Activated CD8-positive, alpha-beta memory T cell treated with anti-CD3 and anti-CD28 coated beads, Interleukin-2, amount 50 U/mL, for 1 hour (primary cell): ENCODE data around the gene MAP3K2.
"Not testable (repeated sequence)": the region's sequence is repeated elsewhere in the genome, so short reads cannot be mapped to it uniquely, and the experiment has no call there.

Experiments used
- DNase-seq: peaks from one replicate; pipeline ENCODE4 v3.0.0-alpha.2; 2020; ENCODE audit errors: extremely low read depth

MAP3K2 gene

GRCh38 chr2:127421116-127421800 is 33.5 kb upstream of the MAP3K2 start:
- no peak for DNase-seq

GRCh38 chr2:127420039-127420864 is 32.5 kb upstream of the MAP3K2 start:
- no peak for DNase-seq

DNA sequence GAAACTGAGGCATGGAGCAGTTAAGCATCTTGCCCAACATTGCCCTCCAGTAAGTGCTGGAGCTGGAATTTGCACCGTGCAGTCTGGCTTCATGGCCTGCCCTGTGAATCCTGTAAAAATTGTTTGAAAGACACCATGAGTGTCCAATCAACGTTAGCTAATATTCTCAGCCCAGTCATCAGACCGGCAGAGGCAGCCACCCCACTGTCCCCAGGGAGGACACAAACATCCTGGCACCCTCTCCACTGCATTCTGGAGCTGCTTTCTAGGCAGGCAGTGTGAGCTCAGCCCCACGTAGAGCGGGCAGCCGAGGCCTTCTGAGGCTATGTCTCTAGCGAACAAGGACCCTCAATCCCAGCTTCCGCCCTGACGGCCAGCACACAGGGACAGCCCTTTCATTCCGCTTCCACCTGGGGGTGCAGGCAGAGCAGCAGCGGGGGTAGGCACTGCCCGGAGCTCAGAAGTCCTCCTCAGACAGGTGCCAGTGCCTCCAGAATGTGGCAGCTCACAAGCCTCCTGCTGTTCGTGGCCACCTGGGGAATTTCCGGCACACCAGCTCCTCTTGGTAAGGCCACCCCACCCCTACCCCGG is 31.8 kb upstream of the MAP3K2 start:
- no peak for DNase-seq

- DNase-seq, result no peak
Measured at GRCh38 chr2:127419112-127419430, 31.3 kb upstream of the MAP3K2 start.

GRCh38 chr2:127418300-127419111 is 30.7 kb upstream of the MAP3K2 start, which contains the start of gene PROC:
TSS of gene PROC (plus strand) at chr2:127418427. CDS start at chr2:127419943, 1,516 bp downstream.
- no peak for DNase-seq

DNA sequence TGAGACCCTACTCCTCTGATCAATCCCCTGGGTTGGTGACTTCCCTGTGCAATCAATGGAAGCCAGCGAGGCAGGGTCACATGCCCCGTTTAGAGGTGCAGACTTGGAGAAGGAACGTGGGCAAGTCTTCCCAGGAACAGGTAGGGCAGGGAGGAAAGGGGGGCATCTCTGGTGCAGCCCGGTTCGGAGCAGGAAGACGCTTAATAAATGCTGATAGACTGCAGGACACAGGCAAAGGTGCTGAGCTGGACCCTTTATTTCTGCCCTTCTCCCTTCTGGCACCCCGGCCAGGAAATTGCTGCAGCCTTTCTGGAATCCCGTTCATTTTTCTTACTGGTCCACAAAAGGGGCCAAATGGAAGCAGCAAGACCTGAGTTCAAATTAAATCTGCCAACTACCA is 29.6 kb upstream of the MAP3K2 start:
- no peak for DNase-seq

DNA sequence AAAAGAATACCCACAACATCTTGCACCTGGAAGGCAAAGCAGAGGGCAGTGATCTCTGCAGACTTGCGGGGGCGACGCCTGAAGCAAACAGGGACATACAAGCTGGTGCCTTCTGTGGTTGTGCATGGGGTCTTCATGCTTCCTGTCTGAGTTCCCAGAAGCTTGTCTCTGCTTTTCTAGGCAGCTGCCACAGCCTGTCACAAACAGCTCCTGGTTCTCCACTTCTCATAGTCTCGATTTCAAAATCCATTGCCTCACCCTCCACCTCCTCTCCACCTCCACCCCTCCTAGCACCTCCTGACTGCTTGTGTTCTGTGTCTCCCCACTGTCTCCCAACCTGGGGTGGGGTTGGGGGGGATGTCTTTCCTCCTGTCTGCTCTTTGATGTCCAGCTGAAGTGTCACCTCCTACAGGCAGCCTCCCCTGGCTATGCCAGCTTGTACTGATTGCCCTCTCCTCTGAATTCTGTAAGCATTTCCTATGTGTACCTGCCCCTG is 28.8 kb upstream of the MAP3K2 start:
- DNase-seq, result no peak

GRCh38 chr2:127415593-127416505 is 28.1 kb upstream of the MAP3K2 start:
- peak; percentile 70 for DNase-seq

- no peak for DNase-seq
Measured at GRCh38 chr2:127414638-127415592, 27.1 kb upstream of the MAP3K2 start.

- no peak for DNase-seq
Measured at GRCh38 chr2:127413782-127414637, 26.2 kb upstream of the MAP3K2 start.

- DNase-seq, result no peak
Measured at GRCh38 chr2:127413200-127413599, 25.4 kb upstream of the MAP3K2 start.

- no peak for DNase-seq
Measured at GRCh38 chr2:127411653-127412369, 24.0 kb upstream of the MAP3K2 start.

DNA sequence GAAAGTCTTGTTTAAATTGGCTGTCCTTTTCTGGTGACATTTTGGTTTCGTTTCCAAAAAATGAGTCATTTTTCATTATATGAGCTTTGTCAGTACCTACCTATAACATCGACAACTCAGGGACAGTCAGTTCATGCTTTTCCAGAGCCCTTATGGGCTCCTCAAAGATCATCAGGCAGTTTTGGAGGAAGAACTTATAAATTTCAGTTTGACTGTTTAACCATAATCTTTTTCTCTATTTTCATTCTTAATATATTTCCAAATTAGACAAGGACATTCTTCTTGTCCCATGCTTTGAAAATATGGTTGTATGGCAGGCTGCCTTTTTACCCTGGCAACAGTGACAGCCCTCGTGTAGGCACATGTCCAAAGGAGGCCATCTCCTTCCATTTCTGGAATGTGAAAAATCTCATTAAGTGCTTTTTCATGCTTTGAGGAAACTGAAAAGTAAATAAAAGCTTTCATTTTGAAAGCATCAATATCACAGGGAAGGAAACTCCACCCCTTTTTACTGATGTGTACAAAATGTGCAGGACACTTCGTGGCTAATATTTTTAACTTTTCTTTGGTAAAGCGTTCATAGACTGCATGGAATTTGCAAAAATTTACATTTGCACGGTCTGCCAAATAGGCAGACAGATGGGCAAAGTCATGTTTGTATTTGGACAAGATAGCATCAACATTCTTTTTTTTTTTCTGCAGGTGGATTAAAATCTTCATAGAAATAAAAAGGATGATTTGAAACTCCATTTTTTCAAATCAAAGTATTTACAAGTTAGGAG is 23.3 kb upstream of the MAP3K2 start:
- DNase-seq, result no peak

DNA sequence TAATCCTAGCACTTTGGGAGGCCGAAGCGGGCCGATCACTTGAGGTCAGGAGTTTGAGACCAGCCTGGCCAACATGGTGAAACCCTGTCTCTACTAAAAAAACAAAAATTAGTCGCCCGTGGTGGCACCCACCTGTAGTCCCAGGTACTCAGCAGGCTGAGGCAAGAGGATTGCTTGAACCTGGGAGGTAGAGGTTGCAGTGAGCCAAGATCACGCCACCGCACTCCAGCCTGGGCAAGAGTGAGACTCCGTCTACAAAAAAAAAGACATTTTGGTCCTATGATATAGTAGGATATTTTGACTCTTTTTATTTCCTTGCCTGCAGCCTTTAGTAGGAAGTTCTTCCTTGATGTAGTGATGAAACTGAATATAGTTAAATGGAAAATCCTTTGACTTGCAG is 21.9 kb upstream of the MAP3K2 start:
- DNase-seq, result not testable (repeated sequence)

DNA sequence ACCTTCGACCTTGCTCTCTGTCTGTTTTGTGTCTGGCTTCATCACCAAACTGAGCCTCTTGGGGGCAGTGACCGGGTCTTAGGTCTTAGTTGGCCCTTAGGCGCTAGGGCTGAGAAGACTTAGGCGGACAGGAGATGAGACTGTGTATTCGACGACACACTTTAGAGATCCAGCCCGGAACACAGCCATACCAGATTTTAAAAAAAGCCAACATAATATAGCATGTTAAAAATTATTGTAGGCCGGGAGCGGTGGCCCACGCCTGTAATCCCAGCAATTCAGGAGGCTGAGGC is 21.0 kb upstream of the MAP3K2 start:
- no peak for DNase-seq

DNA sequence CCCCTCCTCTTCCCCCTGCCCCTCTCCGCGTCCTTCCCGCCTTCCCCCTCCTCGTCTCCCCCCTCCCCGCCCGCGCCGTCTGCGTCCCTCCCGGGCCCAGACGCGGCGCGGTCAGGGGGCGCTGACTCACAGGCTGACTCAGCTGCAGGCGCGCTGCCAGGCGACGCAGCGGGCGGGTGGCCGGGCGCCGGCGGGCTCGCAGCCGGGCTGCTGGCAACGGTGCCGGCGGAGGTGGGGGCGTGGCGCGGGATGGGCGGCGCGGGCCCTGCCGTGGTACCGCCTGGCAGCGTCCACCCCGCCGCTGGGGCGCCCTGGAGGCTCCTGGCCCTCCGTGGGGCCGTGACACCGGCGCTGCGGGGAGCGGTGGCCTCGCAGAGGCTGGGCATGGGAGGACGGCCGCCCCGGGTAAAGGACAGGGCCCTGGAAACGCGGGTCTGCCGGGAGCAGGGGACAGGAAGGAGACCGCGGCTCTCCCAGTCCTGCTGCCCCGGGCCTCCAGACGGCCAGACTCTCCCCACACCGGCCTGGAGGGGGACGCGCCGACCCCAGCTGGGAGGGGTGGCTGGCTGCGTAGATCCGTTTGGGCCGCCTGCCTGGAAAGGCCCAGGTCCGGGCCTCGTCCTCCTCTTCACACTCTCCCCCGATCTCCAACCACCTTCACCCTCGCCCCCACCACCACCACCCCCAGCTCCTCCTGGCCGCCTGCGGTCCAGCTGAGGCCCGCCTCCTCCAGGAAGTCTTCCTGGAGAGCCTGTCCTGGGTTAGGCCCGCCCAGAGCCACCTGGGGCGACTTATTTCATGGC is 20.4 kb upstream of the MAP3K2 start:
- DNase-seq, result peak; percentile 80

DNA sequence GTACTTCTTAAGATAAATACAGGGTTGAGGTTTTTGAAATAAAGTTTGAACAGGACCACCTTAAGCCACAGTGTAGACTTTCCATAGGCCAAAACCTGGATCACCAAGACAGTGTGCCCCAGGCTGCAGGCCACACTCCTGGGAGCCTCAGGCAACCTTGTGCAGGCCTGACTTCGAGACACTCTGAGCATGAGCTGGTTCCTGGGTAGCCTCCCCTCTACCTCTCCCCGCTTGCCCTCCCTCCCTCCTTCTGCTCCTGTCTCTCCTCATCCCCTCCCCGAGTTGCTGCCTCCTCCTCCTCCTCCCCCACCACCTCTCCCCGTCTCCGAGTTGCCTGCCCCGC is 19.9 kb upstream of the MAP3K2 start:
- DNase-seq, result no peak
